H1 (cell line): ENCODE measurements around the gene NEUROD4. TPM values are rescaled to one million over a fixed set of nuclear protein-coding genes. Genes with fewer than 3 reads are reported as not detected.
A peak's percentile ranks its signal among the peaks of the same experiment; 100 is the strongest.

Experiments used
- CBX5 ChIP-seq: fragments of 300-800, 300-1000 bp; sonication (generic); IDR thresholded peaks from 2 replicates; pipeline ENCODE4 v1.7.1; 2016; ENCODE audit warnings: antibody characterized with exemption, low read length, low read depth
- KDM1A ChIP-seq: fragments of 200-600, 300-600 bp; sonication (generic); IDR thresholded peaks from 2 replicates; pipeline ENCODE4 v1.7.1; 2016; ENCODE audit warnings: mild to moderate bottlenecking, low read length, borderline replicate concordance
- PHF8 ChIP-seq: fragments of 200-600 bp; sonication (generic); conservative IDR thresholded peaks from 2 replicates; pipeline ENCODE4 v1.7.1; 2012; ENCODE audit warnings: low read depth, mild to moderate bottlenecking, inconsistent platforms, low read length, moderate library complexity
- RAD21 ChIP-seq, 2 experiments: IDR thresholded peaks in 1 of 2; conservative IDR thresholded peaks in 1 of 2; 2 replicates each; pipeline ENCODE4 v1.6.1; 2011; ENCODE audit warnings: low read depth in 2 of 2, low read length in 2 of 2, improper control_type of control experiment in 1 of 2, inconsistent platforms in 1 of 2, mild to moderate bottlenecking in 1 of 2, moderate library complexity in 1 of 2
- SIX5 ChIP-seq: IDR thresholded peaks from 2 replicates; pipeline ENCODE4 v1.6.1; 2011; ENCODE audit warnings: mild to moderate bottlenecking, low read depth, low read length
- TAF7 ChIP-seq: optimal IDR thresholded peaks from 2 replicates; pipeline ENCODE3; 2011; ENCODE audit warnings: low read depth, mild to moderate bottlenecking, inconsistent platforms, low read length, moderate library complexity, borderline replicate concordance
- polyA plus RNA-seq, 7 experiments: library from polyadenylated mRNA; depleted of rRNA in 3 of 7; stranded (reverse) in 5 of 7; unstranded in 2 of 7; fragments of >200 nt in 5 of 7; fragments of 200-250 nt in 2 of 7; gene quantifications; 1 replicate in 5 of 7; 2 replicates in 1 of 7; 4 replicates in 1 of 7; pipeline versions ENCODE4 v1.2.1 to v1.2.3, GENCODE V29; 2011 to 2013; ENCODE audit warnings: missing spikeins in 2 of 7, mixed read lengths in 2 of 7
- total RNA-seq: library from RNA; stranded (reverse); fragmentation: NEBNext Ultra II Directional; extraction: Animal tissue kit (Norgen Biotek cat#: 25700); gene quantifications from 2 replicates; pipeline ENCODE4 v1.2.1, GENCODE V29; 2021
- TF ChIP-seq, protein P1 (sequence below): fragments of 300-600 bp; sonication (generic); IDR thresholded peaks from 2 replicates; pipeline ENCODE4 v1.7.1; 2012; ENCODE audit warnings: low read length, moderate library complexity, mild to moderate bottlenecking, inconsistent platforms; ENCODE audit not compliant: insufficient replicate concordance
- TF ChIP-seq, protein P2 (sequence below), 3 experiments: IDR thresholded peaks; 1 replicate in 2 of 3; 2 replicates in 1 of 3; pipeline versions ENCODE4 v1.5.1 to v1.6.1; 2011; ENCODE audit warnings: low read length in 3 of 3, mild to moderate bottlenecking in 3 of 3, inconsistent platforms in 2 of 3, low read depth in 1 of 3, moderate library complexity in 1 of 3; ENCODE audit not compliant: insufficient read depth in 1 of 3; ENCODE audit errors: control extremely low read depth in 1 of 3

The NEUROD4 gene
- total and polyA plus RNA-seq, 2 of the 8 experiments (the other 6 are each of a cell fraction or from before 2014, with no cell fraction given), result not detected

DNA sequence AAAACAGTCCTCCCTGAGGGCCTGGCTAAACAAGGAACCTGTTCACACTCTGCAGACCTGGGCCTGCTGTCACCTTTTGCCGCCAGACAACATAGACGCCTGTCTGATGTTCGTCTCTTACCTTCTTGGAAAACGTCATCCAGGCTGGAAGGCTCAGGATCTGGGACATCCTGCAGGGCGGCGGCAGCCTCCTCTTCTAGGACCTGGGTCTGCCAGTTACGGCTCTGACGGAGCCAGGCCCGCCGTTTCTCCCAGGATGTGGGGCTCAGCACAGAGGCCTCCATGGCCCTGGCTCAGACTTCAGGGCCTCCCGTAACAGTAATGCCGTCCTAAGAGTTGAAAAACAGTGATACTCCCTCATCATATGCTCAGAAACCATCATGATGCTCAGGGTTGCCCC lies 45.5 kb upstream of the NEUROD4 start (continued):
- TF ChIP-seq, protein P1, sequence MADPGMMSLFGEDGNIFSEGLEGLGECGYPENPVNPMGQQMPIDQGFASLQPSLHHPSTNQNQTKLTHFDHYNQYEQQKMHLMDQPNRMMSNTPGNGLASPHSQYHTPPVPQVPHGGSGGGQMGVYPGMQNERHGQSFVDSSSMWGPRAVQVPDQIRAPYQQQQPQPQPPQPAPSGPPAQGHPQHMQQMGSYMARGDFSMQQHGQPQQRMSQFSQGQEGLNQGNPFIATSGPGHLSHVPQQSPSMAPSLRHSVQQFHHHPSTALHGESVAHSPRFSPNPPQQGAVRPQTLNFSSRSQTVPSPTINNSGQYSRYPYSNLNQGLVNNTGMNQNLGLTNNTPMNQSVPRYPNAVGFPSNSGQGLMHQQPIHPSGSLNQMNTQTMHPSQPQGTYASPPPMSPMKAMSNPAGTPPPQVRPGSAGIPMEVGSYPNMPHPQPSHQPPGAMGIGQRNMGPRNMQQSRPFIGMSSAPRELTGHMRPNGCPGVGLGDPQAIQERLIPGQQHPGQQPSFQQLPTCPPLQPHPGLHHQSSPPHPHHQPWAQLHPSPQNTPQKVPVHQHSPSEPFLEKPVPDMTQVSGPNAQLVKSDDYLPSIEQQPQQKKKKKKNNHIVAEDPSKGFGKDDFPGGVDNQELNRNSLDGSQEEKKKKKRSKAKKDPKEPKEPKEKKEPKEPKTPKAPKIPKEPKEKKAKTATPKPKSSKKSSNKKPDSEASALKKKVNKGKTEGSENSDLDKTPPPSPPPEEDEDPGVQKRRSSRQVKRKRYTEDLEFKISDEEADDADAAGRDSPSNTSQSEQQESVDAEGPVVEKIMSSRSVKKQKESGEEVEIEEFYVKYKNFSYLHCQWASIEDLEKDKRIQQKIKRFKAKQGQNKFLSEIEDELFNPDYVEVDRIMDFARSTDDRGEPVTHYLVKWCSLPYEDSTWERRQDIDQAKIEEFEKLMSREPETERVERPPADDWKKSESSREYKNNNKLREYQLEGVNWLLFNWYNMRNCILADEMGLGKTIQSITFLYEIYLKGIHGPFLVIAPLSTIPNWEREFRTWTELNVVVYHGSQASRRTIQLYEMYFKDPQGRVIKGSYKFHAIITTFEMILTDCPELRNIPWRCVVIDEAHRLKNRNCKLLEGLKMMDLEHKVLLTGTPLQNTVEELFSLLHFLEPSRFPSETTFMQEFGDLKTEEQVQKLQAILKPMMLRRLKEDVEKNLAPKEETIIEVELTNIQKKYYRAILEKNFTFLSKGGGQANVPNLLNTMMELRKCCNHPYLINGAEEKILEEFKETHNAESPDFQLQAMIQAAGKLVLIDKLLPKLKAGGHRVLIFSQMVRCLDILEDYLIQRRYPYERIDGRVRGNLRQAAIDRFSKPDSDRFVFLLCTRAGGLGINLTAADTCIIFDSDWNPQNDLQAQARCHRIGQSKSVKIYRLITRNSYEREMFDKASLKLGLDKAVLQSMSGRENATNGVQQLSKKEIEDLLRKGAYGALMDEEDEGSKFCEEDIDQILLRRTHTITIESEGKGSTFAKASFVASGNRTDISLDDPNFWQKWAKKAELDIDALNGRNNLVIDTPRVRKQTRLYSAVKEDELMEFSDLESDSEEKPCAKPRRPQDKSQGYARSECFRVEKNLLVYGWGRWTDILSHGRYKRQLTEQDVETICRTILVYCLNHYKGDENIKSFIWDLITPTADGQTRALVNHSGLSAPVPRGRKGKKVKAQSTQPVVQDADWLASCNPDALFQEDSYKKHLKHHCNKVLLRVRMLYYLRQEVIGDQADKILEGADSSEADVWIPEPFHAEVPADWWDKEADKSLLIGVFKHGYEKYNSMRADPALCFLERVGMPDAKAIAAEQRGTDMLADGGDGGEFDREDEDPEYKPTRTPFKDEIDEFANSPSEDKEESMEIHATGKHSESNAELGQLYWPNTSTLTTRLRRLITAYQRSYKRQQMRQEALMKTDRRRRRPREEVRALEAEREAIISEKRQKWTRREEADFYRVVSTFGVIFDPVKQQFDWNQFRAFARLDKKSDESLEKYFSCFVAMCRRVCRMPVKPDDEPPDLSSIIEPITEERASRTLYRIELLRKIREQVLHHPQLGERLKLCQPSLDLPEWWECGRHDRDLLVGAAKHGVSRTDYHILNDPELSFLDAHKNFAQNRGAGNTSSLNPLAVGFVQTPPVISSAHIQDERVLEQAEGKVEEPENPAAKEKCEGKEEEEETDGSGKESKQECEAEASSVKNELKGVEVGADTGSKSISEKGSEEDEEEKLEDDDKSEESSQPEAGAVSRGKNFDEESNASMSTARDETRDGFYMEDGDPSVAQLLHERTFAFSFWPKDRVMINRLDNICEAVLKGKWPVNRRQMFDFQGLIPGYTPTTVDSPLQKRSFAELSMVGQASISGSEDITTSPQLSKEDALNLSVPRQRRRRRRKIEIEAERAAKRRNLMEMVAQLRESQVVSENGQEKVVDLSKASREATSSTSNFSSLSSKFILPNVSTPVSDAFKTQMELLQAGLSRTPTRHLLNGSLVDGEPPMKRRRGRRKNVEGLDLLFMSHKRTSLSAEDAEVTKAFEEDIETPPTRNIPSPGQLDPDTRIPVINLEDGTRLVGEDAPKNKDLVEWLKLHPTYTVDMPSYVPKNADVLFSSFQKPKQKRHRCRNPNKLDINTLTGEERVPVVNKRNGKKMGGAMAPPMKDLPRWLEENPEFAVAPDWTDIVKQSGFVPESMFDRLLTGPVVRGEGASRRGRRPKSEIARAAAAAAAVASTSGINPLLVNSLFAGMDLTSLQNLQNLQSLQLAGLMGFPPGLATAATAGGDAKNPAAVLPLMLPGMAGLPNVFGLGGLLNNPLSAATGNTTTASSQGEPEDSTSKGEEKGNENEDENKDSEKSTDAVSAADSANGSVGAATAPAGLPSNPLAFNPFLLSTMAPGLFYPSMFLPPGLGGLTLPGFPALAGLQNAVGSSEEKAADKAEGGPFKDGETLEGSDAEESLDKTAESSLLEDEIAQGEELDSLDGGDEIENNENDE, result no peak
- TF ChIP-seq CBX5, result no peak
- TF ChIP-seq, protein P2, sequence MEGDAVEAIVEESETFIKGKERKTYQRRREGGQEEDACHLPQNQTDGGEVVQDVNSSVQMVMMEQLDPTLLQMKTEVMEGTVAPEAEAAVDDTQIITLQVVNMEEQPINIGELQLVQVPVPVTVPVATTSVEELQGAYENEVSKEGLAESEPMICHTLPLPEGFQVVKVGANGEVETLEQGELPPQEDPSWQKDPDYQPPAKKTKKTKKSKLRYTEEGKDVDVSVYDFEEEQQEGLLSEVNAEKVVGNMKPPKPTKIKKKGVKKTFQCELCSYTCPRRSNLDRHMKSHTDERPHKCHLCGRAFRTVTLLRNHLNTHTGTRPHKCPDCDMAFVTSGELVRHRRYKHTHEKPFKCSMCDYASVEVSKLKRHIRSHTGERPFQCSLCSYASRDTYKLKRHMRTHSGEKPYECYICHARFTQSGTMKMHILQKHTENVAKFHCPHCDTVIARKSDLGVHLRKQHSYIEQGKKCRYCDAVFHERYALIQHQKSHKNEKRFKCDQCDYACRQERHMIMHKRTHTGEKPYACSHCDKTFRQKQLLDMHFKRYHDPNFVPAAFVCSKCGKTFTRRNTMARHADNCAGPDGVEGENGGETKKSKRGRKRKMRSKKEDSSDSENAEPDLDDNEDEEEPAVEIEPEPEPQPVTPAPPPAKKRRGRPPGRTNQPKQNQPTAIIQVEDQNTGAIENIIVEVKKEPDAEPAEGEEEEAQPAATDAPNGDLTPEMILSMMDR (IDR thresholded peaks at IDR 0.05; ENCODE audit: control extremely low read depth in 1 of 3, insufficient read depth in 1 of 3, low read depth in 1 of 3, low read length in 3 of 3), result peak; percentile 12 to 35 (median 34)
- TF ChIP-seq SIX5, result no peak
- no peak for TF ChIP-seq PHF8
- no peak for TF ChIP-seq KDM1A
- peak in 1 of 2 experiments; percentile 12; a peak in 1 of 4 replicates for TF ChIP-seq RAD21 (IDR thresholded peaks at IDR 0.05 in 1 of 2, conservative IDR thresholded peaks at IDR 0.05 in 1 of 2; ENCODE audit: low read depth in 2 of 2, low read length in 2 of 2)
- no peak for TF ChIP-seq TAF7
